SK-N-SH (cell line): ENCODE measurements around the gene SUGP2. TPM values are rescaled to one million over a fixed set of nuclear protein-coding genes. Genes with fewer than 3 reads are reported as not detected.

Source experiments
- CTCF ChIA-PET: fragments of 300-600, 350-600 bp; formaldehyde crosslinking; extraction: SDS; loops from one replicate; lab custom pipeline; 2021; lab: Yijun Ruan, JAX
- POLR2A ChIA-PET: fragments of 350-600 bp; sonication (Branson Sonifier 250); formaldehyde crosslinking; extraction: SDS; loops from one replicate; lab custom pipeline; 2020; ENCODE audit warnings: antibody characterized with exemption, inconsistent platforms; lab: Yijun Ruan, JAX
- DNase-seq: peaks from one replicate; pipeline ENCODE4 v3.0.0; 2012
- H2AFZ ChIP-seq: fragments of 200-600 bp; sonication (generic); 2 replicates; pipeline ENCODE4 v1.8.1; 2016; ENCODE audit warnings: antibody characterized with exemption, mild to moderate bottlenecking, low read depth
- H3F3A ChIP-seq: fragments of 200-600 bp; sonication (generic); replicated peaks from 2 replicates; pipeline ENCODE3; 2016; ENCODE audit warnings: antibody characterized with exemption, mild to moderate bottlenecking; ENCODE audit not compliant: insufficient read depth
- H3K27ac ChIP-seq, 2 experiments: fragments of 200-500 bp in 1 of 2; fragments of 200-600 bp in 1 of 2; sonication (Bioruptor generic) in 1 of 2; sonication (generic), shearing (Covaris generic) in 1 of 2; 2 replicates each; pipeline versions ENCODE4 v1.5.1 to v1.6.1; 2014 to 2016; ENCODE audit warnings: low read depth in 2 of 2, inconsistent platforms in 1 of 2, low read length in 1 of 2, mild to moderate bottlenecking in 1 of 2, mixed read lengths in 1 of 2
- H3K27me3 ChIP-seq: fragments of 200-600 bp; sonication (generic), shearing (Covaris generic); 2 replicates; pipeline ENCODE4 v1.6.1; 2016; ENCODE audit warnings: mixed run types; ENCODE audit not compliant: insufficient read depth
- H3K36me3 ChIP-seq, 2 experiments: fragments of 200-500 bp in 1 of 2; fragments of 200-600 bp in 1 of 2; sonication (Bioruptor generic) in 1 of 2; sonication (generic) in 1 of 2; replicated peaks in 1 of 2; 2 replicates each; pipeline versions ENCODE3 to v1.5.1; 2014 to 2016; ENCODE audit warnings: low read length in 1 of 2, mild to moderate bottlenecking in 1 of 2; ENCODE audit not compliant: insufficient read depth in 2 of 2, control insufficient read depth in 1 of 2
- H3K4me1 ChIP-seq, 2 experiments: fragments of 200-500 bp in 1 of 2; fragments of 200-600 bp in 1 of 2; sonication (Bioruptor generic) in 1 of 2; sonication (generic), shearing (Covaris generic) in 1 of 2; 2 replicates each; pipeline versions ENCODE4 v1.5.1 to v1.6.1; 2014 to 2016; ENCODE audit warnings: low read depth in 1 of 2, low read length in 1 of 2, mixed run types in 1 of 2; ENCODE audit not compliant: insufficient read depth in 2 of 2, control insufficient read depth in 1 of 2
- H3K4me2 ChIP-seq: fragments of 200-600 bp; sonication (generic), shearing (Covaris generic); 2 replicates; pipeline ENCODE4 v1.6.1; 2017; ENCODE audit warnings: mixed run types
- H3K4me3 ChIP-seq, 2 experiments: fragments of 200-500 bp in 1 of 2; fragments of 200-600 bp in 1 of 2; sonication (Bioruptor generic) in 1 of 2; sonication (generic), shearing (Covaris generic) in 1 of 2; 2 replicates each; pipeline versions ENCODE4 v1.5.1 to v1.8.1; 2014 to 2016; ENCODE audit warnings: low read depth in 2 of 2, inconsistent platforms in 1 of 2, low read length in 1 of 2, mild to moderate bottlenecking in 1 of 2, mixed read lengths in 1 of 2, moderate library complexity in 1 of 2
- H3K79me2 ChIP-seq: fragments of 200-600 bp; sonication (generic); 2 replicates; pipeline ENCODE4 v1.8.1; 2017; ENCODE audit warnings: mild to moderate bottlenecking; ENCODE audit not compliant: insufficient read depth
- H3K9ac ChIP-seq: fragments of 200-600 bp; sonication (generic); 2 replicates; pipeline ENCODE4 v1.6.1; 2017; ENCODE audit warnings: mixed run types
- H3K9me2 ChIP-seq: fragments of 200-600 bp; sonication (generic); 2 replicates; pipeline ENCODE4 v1.6.1; 2017; ENCODE audit warnings: mixed run types
- H3K9me3 ChIP-seq: fragments of 200-600 bp; sonication (generic); 2 replicates; pipeline ENCODE4 v1.6.1; 2017; ENCODE audit warnings: mixed run types, mild to moderate bottlenecking, moderate library complexity
- H4K20me1 ChIP-seq: fragments of 200-600 bp; sonication (generic); 2 replicates; pipeline ENCODE4 v1.6.1; 2017; ENCODE audit warnings: mild to moderate bottlenecking, mixed run types; ENCODE audit not compliant: insufficient read depth
- CHD2 ChIP-seq: fragments of 150-350 bp; IDR thresholded peaks from 2 replicates; pipeline ENCODE4 v1.6.1; 2018; ENCODE audit warnings: low read length; ENCODE audit not compliant: partially characterized antibody
- ELF1 ChIP-seq: IDR thresholded peaks from 2 replicates; pipeline ENCODE4 v1.4.0; 2012
- EZH2phosphoT487 ChIP-seq: fragments of 200-600 bp; sonication (generic); IDR thresholded peaks from 2 replicates; pipeline ENCODE4 v1.6.1; 2017; ENCODE audit warnings: low read depth, mixed run types, mild to moderate bottlenecking, antibody characterized with exemption, moderate library complexity, borderline replicate concordance
- FOSL2 ChIP-seq: IDR thresholded peaks from 2 replicates; pipeline ENCODE4 v1.4.0; 2012; ENCODE audit warnings: low read depth, mild to moderate bottlenecking, moderate library complexity, borderline replicate concordance
- IRF3 ChIP-seq: fragments of 150-350 bp; IDR thresholded peaks from 2 replicates; pipeline ENCODE4 v1.6.1; 2016; ENCODE audit warnings: mild to moderate bottlenecking, low read depth, low read length
- MEF2A ChIP-seq: IDR thresholded peaks from 2 replicates; pipeline ENCODE4 v1.4.0; 2012; ENCODE audit warnings: low read depth, borderline replicate concordance
- REST ChIP-seq: IDR thresholded peaks from 2 replicates; pipeline ENCODE4 v1.6.1; 2012; ENCODE audit warnings: mild to moderate bottlenecking, low read depth, low read length, moderate library complexity
- RXRA ChIP-seq: IDR thresholded peaks from 2 replicates; pipeline ENCODE4 v1.4.0; 2012; ENCODE audit warnings: low read depth, mild to moderate bottlenecking, borderline replicate concordance
- SIN3A ChIP-seq: IDR thresholded peaks from 2 replicates; pipeline ENCODE4 v1.6.1; 2012; ENCODE audit warnings: low read depth, mild to moderate bottlenecking, low read length, moderate library complexity, borderline replicate concordance
- TAF1 ChIP-seq: IDR thresholded peaks from 2 replicates; pipeline ENCODE4 v1.6.1; 2012; ENCODE audit warnings: low read depth, mild to moderate bottlenecking, low read length, moderate library complexity, borderline replicate concordance
- TCF12 ChIP-seq: IDR thresholded peaks from 2 replicates; pipeline ENCODE4 v1.4.0; 2012
- TEAD4 ChIP-seq: IDR thresholded peaks from 2 replicates; pipeline ENCODE4 v1.4.0; 2012; ENCODE audit warnings: mild to moderate bottlenecking, borderline replicate concordance; ENCODE audit not compliant: insufficient read depth
- WGBS: methylation state at CpG from one replicate; pipeline ENCODE4 v1.1.6; 2017; ENCODE audit warnings: low lambda C conversion rate; 5-methylcytosine and 5-hydroxymethylcytosine counted together
- polyA plus RNA-seq, 3 experiments: library from polyadenylated mRNA; depleted of rRNA; stranded (reverse); fragments of >200 nt; gene quantifications; 2 replicates each; pipeline ENCODE4 v1.2.3, GENCODE V29; 2012

SUGP2 gene
- polyA plus RNA-seq, 1 of the 3 experiments (the other 2 are of a cell fraction) = 56.3 TPM

GRCh38 chr19:18972301-18972811 lies 61.0 kb downstream of the SUGP2 start:
- Histone ChIP-seq H3K27ac (no peak overlapping the region), H4K20me1 (no peaks in the 10 kb centered on the region), H3K4me3 (no peak overlapping the region), H2AFZ (peak overlapping the region; percentile 68; the same call in 1 of the 2 replicates), H3F3A (peaks cover 18% of the 10 kb centered on the region), H3K27me3 (no peaks in the 10 kb centered on the region), H3K9me3 (no peaks in the 10 kb centered on the region), H3K36me3 (no peaks in the 10 kb centered on the region), H3K9ac (no peak overlapping the region), H3K9me2 (no peaks in the 10 kb centered on the region), H3K4me2 (no peak overlapping the region), H3K4me1 (peaks cover 0 to 15% of the 10 kb centered on the region in 2 experiments; a peak in 2 of 4 replicates), H3K79me2 (no peaks in the 10 kb centered on the region)
- POLR2A ChIA-PET = no interaction called here
- no peak for DNase-seq
- 60% methylated on average over 12 of the region's 12 CpGs for WGBS
- TF ChIP-seq TAF1 = no peak
- TF ChIP-seq CHD2 = no peak
- TF ChIP-seq TCF12 = no peak
- TF ChIP-seq ELF1 = no peak
- no peak for TF ChIP-seq TEAD4
- CTCF ChIA-PET = interaction anchor here (0.6 to 0.7 kb wide), 2 partner anchors 25 to 333 kb away, joined by 3 read pairs; no protein-coding TSS in a partner anchor

- Histone ChIP-seq H3K36me3 (no peaks in the 10 kb centered on the region), H4K20me1 (no peaks in the 10 kb centered on the region), H3K4me1 (peaks cover 0 to 15% of the 10 kb centered on the region in 2 experiments; a peak in 2 of 4 replicates), H3K9me3 (no peaks in the 10 kb centered on the region), H3K4me3 (peak overlapping the region in 1 of 2 experiments; percentile 41; a peak in 1 of 4 replicates), H3K27me3 (no peaks in the 10 kb centered on the region), H3K79me2 (no peaks in the 10 kb centered on the region), H3K9ac (peak overlapping the region; percentile 57; the same call in 1 of the 2 replicates), H3K27ac (peak overlapping the region in 1 of 2 experiments; percentile 92; a peak in 2 of 4 replicates), H3F3A (peaks cover 18% of the 10 kb centered on the region), H3K9me2 (no peaks in the 10 kb centered on the region), H2AFZ (peak overlapping the region; percentile 83), H3K4me2 (peak overlapping the region; percentile 67)
- ChIA-PET CTCF (no interaction called here), POLR2A (no interaction called here)
- no peak for DNase-seq
- WGBS = 75% methylated on average over 13 of the region's 13 CpGs
- no peak for TF ChIP-seq RXRA
- no peak for TF ChIP-seq FOSL2
- TF ChIP-seq SIN3A = no peak
- TF ChIP-seq IRF3 = no peak
- TF ChIP-seq TEAD4 = no peak
- no peak for TF ChIP-seq REST
- TF ChIP-seq MEF2A = no peak
- no peak for TF ChIP-seq EZH2phosphoT487
Observed at GRCh38 chr19:18969931-18970659, 63.2 kb downstream of the SUGP2 start.
